ENCODE data around the gene GDPGP1. TPM values are rescaled to one million over a fixed set of nuclear protein-coding genes. Genes with fewer than 3 reads are reported as not detected.

Gene GDPGP1
- total RNA-seq, 1 experiment from 2014 or later = 15.4 TPM

- TF ChIP-seq REST (IDR thresholded peaks at IDR 0.05; ENCODE audit: low read depth) (no peak), EZH2phosphoT487 (IDR thresholded peaks at IDR 0.05; ENCODE audit: borderline replicate concordance) (no peak), ZNF274 (IDR thresholded peaks at IDR 0.05; ENCODE audit: low read depth, low read length) (no peak), CEBPB (IDR thresholded peaks at IDR 0.05; ENCODE audit: low read depth) (no peak), POLR2AphosphoS5 (IDR thresholded peaks at IDR 0.05; ENCODE audit: low read depth, low read length) (no peak), ELF1 (IDR thresholded peaks at IDR 0.05; ENCODE audit: borderline replicate concordance, low read depth) (no peak), TCF7L2 (IDR thresholded peaks at IDR 0.05; ENCODE audit: borderline replicate concordance, extremely low read depth, insufficient read depth, insufficient read length) (no peak)
- TF ChIP-seq, protein P1, sequence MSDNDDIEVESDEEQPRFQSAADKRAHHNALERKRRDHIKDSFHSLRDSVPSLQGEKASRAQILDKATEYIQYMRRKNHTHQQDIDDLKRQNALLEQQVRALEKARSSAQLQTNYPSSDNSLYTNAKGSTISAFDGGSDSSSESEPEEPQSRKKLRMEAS (IDR thresholded peaks at IDR 0.05) = no peak
Measured at GRCh38 chr15:90205886-90206285, 28.1 kb upstream of the GDPGP1 start (continued).

GRCh38 chr15:90207252-90207651 lies 26.8 kb upstream of the GDPGP1 start:
- Histone ChIP-seq H3K9me3 (ENCODE audit: control insufficient read depth in 1 of 2, insufficient read depth in 1 of 2, low read depth in 1 of 2, low read length in 2 of 2) (no peaks in the 10 kb centered on the region), H3K4me2 (ENCODE audit: low read length) (no peak overlapping the region), H2AFZ (ENCODE audit: low read depth, low read length, poor library complexity, severe bottlenecking) (no peak overlapping the region), H3K9ac (ENCODE audit: low read length) (no peak overlapping the region), H3K9me2 (ENCODE audit: insufficient read depth) (no peaks in the 10 kb centered on the region), H3K27ac (ENCODE audit: low read depth, low read length) (no peak overlapping the region), H3K4me3 (replicated peaks in 1 of 2; ENCODE audit: low read depth in 1 of 2, low read length in 2 of 2) (no peak overlapping the region), H3K79me2 (ENCODE audit: insufficient read depth, low read length) (peaks cover 83% of the 10 kb centered on the region), H3K36me3 (ENCODE audit: control insufficient read depth in 1 of 2, insufficient read depth in 2 of 2, low read length in 2 of 2) (peaks cover 2 to 21% of the 10 kb centered on the region in 2 experiments; a peak in 3 of 4 replicates), H3K27me3 (ENCODE audit: insufficient read depth, low read length) (no peaks in the 10 kb centered on the region), H4K20me1 (ENCODE audit: insufficient read depth) (no peaks in the 10 kb centered on the region), H3K4me1 (ENCODE audit: control insufficient read depth in 1 of 2, insufficient read depth in 2 of 2, low read length in 2 of 2) (peaks cover 34 to 76% of the 10 kb centered on the region in 2 experiments)
- intact Hi-C loops (cut with micrococcal nuclease) = no loop called here
- no peak for ATAC-seq
- RAD21 ChIA-PET (ENCODE audit: low non-redundant PET in 1 of 2, low total read pairs in 2 of 2, uncharacterized antibody in 2 of 2, unreplicated experiment in 2 of 2) = no interaction called here
- CTCF ChIA-PET = no interaction called here
- BruUV-seq (replicated peaks) = no TSS peak
- DNase-seq (ENCODE audit: low read depth, low spot score) = no peak
- POLR2A ChIA-PET = no interaction called here
- no peak for TF ChIP-seq ZNF274 (IDR thresholded peaks at IDR 0.05; ENCODE audit: low read depth, low read length)
- TF ChIP-seq EZH2phosphoT487 (IDR thresholded peaks at IDR 0.05; ENCODE audit: borderline replicate concordance) = no peak
- TF ChIP-seq RAD21 (IDR thresholded peaks at IDR 0.05; ENCODE audit: low read depth) = no peak
- no peak for TF ChIP-seq TCF7L2 (IDR thresholded peaks at IDR 0.05; ENCODE audit: borderline replicate concordance, extremely low read depth, insufficient read depth, insufficient read length)
- no peak for TF ChIP-seq ZFX (IDR thresholded peaks at IDR 0.05)
- TF ChIP-seq, protein P2, sequence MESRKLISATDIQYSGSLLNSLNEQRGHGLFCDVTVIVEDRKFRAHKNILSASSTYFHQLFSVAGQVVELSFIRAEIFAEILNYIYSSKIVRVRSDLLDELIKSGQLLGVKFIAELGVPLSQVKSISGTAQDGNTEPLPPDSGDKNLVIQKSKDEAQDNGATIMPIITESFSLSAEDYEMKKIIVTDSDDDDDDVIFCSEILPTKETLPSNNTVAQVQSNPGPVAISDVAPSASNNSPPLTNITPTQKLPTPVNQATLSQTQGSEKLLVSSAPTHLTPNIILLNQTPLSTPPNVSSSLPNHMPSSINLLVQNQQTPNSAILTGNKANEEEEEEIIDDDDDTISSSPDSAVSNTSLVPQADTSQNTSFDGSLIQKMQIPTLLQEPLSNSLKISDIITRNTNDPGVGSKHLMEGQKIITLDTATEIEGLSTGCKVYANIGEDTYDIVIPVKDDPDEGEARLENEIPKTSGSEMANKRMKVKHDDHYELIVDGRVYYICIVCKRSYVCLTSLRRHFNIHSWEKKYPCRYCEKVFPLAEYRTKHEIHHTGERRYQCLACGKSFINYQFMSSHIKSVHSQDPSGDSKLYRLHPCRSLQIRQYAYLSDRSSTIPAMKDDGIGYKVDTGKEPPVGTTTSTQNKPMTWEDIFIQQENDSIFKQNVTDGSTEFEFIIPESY (IDR thresholded peaks at IDR 0.05; ENCODE audit: extremely low read depth, insufficient replicate concordance, low read length) = no peak
- no peak for TF ChIP-seq CBX3 (IDR thresholded peaks at IDR 0.05; ENCODE audit: low read depth)
- no peak for TF ChIP-seq JUND (IDR thresholded peaks at IDR 0.05)
- TF ChIP-seq FOSL1 (IDR thresholded peaks at IDR 0.05; ENCODE audit: low read depth) = no peak
- TF ChIP-seq EGR1 (IDR thresholded peaks at IDR 0.05; ENCODE audit: low read depth) = no peak
- TF ChIP-seq, protein P1 (IDR thresholded peaks at IDR 0.05) = no peak
- TF ChIP-seq POLR2A (IDR thresholded peaks at IDR 0.05; ENCODE audit: borderline replicate concordance, extremely low read depth, insufficient read depth, insufficient read length) = no peak
- TF ChIP-seq CEBPB (IDR thresholded peaks at IDR 0.05; ENCODE audit: low read depth) = no peak

All from HCT116 (cell line).